ENCODE data around the gene CHD9.

- TF ChIP-seq, protein P1, sequence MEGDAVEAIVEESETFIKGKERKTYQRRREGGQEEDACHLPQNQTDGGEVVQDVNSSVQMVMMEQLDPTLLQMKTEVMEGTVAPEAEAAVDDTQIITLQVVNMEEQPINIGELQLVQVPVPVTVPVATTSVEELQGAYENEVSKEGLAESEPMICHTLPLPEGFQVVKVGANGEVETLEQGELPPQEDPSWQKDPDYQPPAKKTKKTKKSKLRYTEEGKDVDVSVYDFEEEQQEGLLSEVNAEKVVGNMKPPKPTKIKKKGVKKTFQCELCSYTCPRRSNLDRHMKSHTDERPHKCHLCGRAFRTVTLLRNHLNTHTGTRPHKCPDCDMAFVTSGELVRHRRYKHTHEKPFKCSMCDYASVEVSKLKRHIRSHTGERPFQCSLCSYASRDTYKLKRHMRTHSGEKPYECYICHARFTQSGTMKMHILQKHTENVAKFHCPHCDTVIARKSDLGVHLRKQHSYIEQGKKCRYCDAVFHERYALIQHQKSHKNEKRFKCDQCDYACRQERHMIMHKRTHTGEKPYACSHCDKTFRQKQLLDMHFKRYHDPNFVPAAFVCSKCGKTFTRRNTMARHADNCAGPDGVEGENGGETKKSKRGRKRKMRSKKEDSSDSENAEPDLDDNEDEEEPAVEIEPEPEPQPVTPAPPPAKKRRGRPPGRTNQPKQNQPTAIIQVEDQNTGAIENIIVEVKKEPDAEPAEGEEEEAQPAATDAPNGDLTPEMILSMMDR (conservative IDR thresholded peaks at IDR 0.05; ENCODE audit: low read length), result no peak
- TF ChIP-seq EZH2phosphoT487 (IDR thresholded peaks at IDR 0.05; ENCODE audit: borderline replicate concordance), result no peak
Measured at GRCh38 chr16:53154513-53154912, 99.7 kb downstream of the CHD9 start.
